PC-9 (cell line): ENCODE data around the gene SRGAP1. TPM values are rescaled to one million over a fixed set of nuclear protein-coding genes. Genes with fewer than 3 reads are reported as not detected.

Experiments
- BruUV-seq: library from RNA; stranded (reverse); fragments of 400-500 nt; replicated peaks from 2 replicates; lab custom pipeline; 2021; lab: Mats Ljungman, UMichigan
- CTCF ChIA-PET: fragments of 300-600 bp; sonication (Branson Sonifier 250); formaldehyde crosslinking; loops from one replicate; lab custom pipeline; 2022; ENCODE audit warnings: antibody characterized with exemption; lab: Charles Lee
- POLR2A ChIA-PET: fragments of 300-600 bp; sonication (Branson Sonifier 250); formaldehyde crosslinking; loops from one replicate; lab custom pipeline; 2022; ENCODE audit warnings: antibody characterized with exemption; ENCODE audit not compliant: unreplicated experiment; lab: Charles Lee
- DNase-seq, 2 experiments: peaks; one replicate each; pipeline versions ENCODE4 v3.0.0 to v3.0.0-alpha.2; 2015 to 2022; ENCODE audit warnings: mixed read lengths in 1 of 2
- H2AFZ ChIP-seq: fragments of 200-600 bp; sonication (generic); 2 replicates; pipeline ENCODE4 v1.8.1; 2017; ENCODE audit warnings: antibody characterized with exemption
- H3F3A ChIP-seq: fragments of 200-600 bp; sonication (generic); 2 replicates; pipeline ENCODE4 v1.8.1; 2017; ENCODE audit warnings: antibody characterized with exemption, mild to moderate bottlenecking, low read depth; ENCODE audit not compliant: insufficient read depth
- H3K27ac ChIP-seq: fragments of 200-600 bp; sonication (generic); 2 replicates; pipeline ENCODE4 v1.6.1; 2016; ENCODE audit warnings: mixed run types
- H3K27me3 ChIP-seq: fragments of 200-600 bp; sonication (generic); 2 replicates; pipeline ENCODE4 v1.6.1; 2016; ENCODE audit warnings: low read depth, mixed run types; ENCODE audit not compliant: insufficient read depth
- H3K36me3 ChIP-seq: fragments of 200-600 bp; sonication (generic); 2 replicates; pipeline ENCODE4 v1.6.1; 2016; ENCODE audit warnings: low read depth, mixed run types
- H3K4me1 ChIP-seq: fragments of 200-600 bp; sonication (generic); replicated peaks from 2 replicates; pipeline ENCODE4 v1.6.1; 2016; ENCODE audit warnings: mixed run types; ENCODE audit not compliant: insufficient read depth
- H3K4me2 ChIP-seq: fragments of 200-600 bp; sonication (generic); 2 replicates; pipeline ENCODE4 v1.6.1; 2017; ENCODE audit warnings: mixed run types
- H3K4me3 ChIP-seq: fragments of 200-600 bp; sonication (generic); 2 replicates; pipeline ENCODE4 v1.6.1; 2016; ENCODE audit warnings: mixed run types
- H3K79me2 ChIP-seq: fragments of 200-600 bp; sonication (generic); 2 replicates; pipeline ENCODE4 v1.6.1; 2017; ENCODE audit warnings: low read depth, mixed run types
- H3K9me2 ChIP-seq: fragments of 200-600 bp; sonication (generic); 2 replicates; pipeline ENCODE4 v1.8.1; 2017; ENCODE audit warnings: mild to moderate bottlenecking; ENCODE audit not compliant: insufficient read depth
- H3K9me3 ChIP-seq: fragments of 200-600 bp; sonication (generic); 2 replicates; pipeline ENCODE4 v1.8.1; 2016; ENCODE audit warnings: low read depth; ENCODE audit not compliant: insufficient read depth
- H4K20me1 ChIP-seq: fragments of 200-600 bp; sonication (generic); 2 replicates; pipeline ENCODE4 v1.8.1; 2017; ENCODE audit not compliant: insufficient read depth
- CTCF ChIP-seq: fragments of 200-600 bp; sonication (generic); conservative IDR thresholded peaks from 2 replicates; pipeline ENCODE4 v1.6.1; 2017; ENCODE audit warnings: mixed run types, antibody characterized with exemption, mild to moderate bottlenecking, moderate library complexity
- EZH2 ChIP-seq: fragments of 200-600 bp; sonication (generic); IDR thresholded peaks from 2 replicates; pipeline ENCODE4 v1.8.0; 2017; ENCODE audit warnings: antibody characterized with exemption, low read depth
- intact Hi-C: fragments of 100-400 bp; cut with micrococcal nuclease; formaldehyde crosslinking; loops from one replicate; pipeline ENCODE4 v1.10.0; 2022; ENCODE audit not compliant: unreplicated experiment
- total RNA-seq: library from RNA; stranded (reverse); gene quantifications from 2 replicates; pipeline ENCODE4 v1.2.3, GENCODE V29; 2021

Gene SRGAP1
- total RNA-seq, 1 experiment from 2014 or later, result 24.5 TPM

GRCh38 chr12:64080319-64081007 lies 236.0 kb downstream of the SRGAP1 start:
- Histone ChIP-seq H3K4me1 (peaks cover 43% of the 10 kb centered on the region), H3K27me3 (no peaks in the 10 kb centered on the region), H3K79me2 (no peaks in the 10 kb centered on the region; the same call in 1 of the 2 replicates), H3K4me2 (peak overlapping the region; percentile 67), H2AFZ (no peak overlapping the region), H4K20me1 (no peaks in the 10 kb centered on the region), H3K27ac (peak overlapping the region; percentile 73), H3K36me3 (peaks cover 31% of the 10 kb centered on the region), H3K9me2 (no peaks in the 10 kb centered on the region), H3K4me3 (peak overlapping the region; percentile 19; the same call in 1 of the 2 replicates), H3K9me3 (no peaks in the 10 kb centered on the region), H3F3A (peaks cover 26% of the 10 kb centered on the region)
- BruUV-seq, result no TSS peak
- TF ChIP-seq CTCF (no peak), EZH2 (no peak)
- ChIA-PET POLR2A (no interaction called here), CTCF (no interaction called here)
- intact Hi-C loops, result no loop called here
- peak; percentile 38 to 93 for DNase-seq

- DNase-seq, result no peak
- Histone ChIP-seq H3K27me3 (no peaks in the 10 kb centered on the region), H3K4me3 (peak overlapping the region; percentile 19; the same call in 1 of the 2 replicates), H3K9me3 (no peaks in the 10 kb centered on the region), H3K4me1 (peaks cover 39% of the 10 kb centered on the region), H2AFZ (no peak overlapping the region), H3K4me2 (peak overlapping the region; percentile 67), H3K27ac (peak overlapping the region; percentile 73), H3K36me3 (peaks cover 31% of the 10 kb centered on the region), H3F3A (peaks cover 26% of the 10 kb centered on the region), H3K79me2 (peaks cover 2% of the 10 kb centered on the region; the same call in 1 of the 2 replicates), H4K20me1 (no peaks in the 10 kb centered on the region), H3K9me2 (no peaks in the 10 kb centered on the region)
- TF ChIP-seq CTCF (no peak), EZH2 (no peak)
- ChIA-PET CTCF (no interaction called here), POLR2A (no interaction called here)
- BruUV-seq, result no TSS peak
- intact Hi-C loops, result no loop called here
Observed at GRCh38 chr12:64081008-64081404, 236.5 kb downstream of the SRGAP1 start.

- Histone ChIP-seq H3F3A (peaks cover 24% of the 10 kb centered on the region), H2AFZ (no peak overlapping the region), H3K9me3 (no peaks in the 10 kb centered on the region), H3K27me3 (no peaks in the 10 kb centered on the region), H3K4me1 (peaks cover 33% of the 10 kb centered on the region), H3K4me3 (no peak overlapping the region), H3K4me2 (no peak overlapping the region), H3K36me3 (peaks cover 37% of the 10 kb centered on the region), H4K20me1 (no peaks in the 10 kb centered on the region), H3K79me2 (peaks cover 4% of the 10 kb centered on the region; the same call in 1 of the 2 replicates), H3K9me2 (no peaks in the 10 kb centered on the region), H3K27ac (no peak overlapping the region)
- TF ChIP-seq EZH2 (no peak), CTCF (no peak)
- ChIA-PET POLR2A (no interaction called here), CTCF (no interaction called here)
- BruUV-seq, result no TSS peak
- DNase-seq, result no peak
- intact Hi-C loops, result no loop called here
Observed at GRCh38 chr12:64082116-64082515, 237.6 kb downstream of the SRGAP1 start.
